Measurements from ENCODE around the gene PRKN.

PRKN gene

GRCh38 chr6:161721511-161721910, 1006.1 kb downstream of the PRKN start:
- no peak for DNase-seq (ENCODE audit: low spot score)

- DNase-seq (ENCODE audit: low spot score) = no peak
Measured at GRCh38 chr6:161716176-161716575, 1011.4 kb downstream of the PRKN start.

GRCh38 chr6:161711938-161712337, 1015.6 kb downstream of the PRKN start:
- no peak for DNase-seq (ENCODE audit: low spot score)

- no peak for DNase-seq (ENCODE audit: low spot score)
Measured at GRCh38 chr6:161711515-161711914, 1016.1 kb downstream of the PRKN start.

- no peak for DNase-seq (ENCODE audit: low spot score)
Measured at GRCh38 chr6:161710698-161711097, 1016.9 kb downstream of the PRKN start.

GRCh38 chr6:161701056-161701455, 1026.5 kb downstream of the PRKN start:
- no peak for DNase-seq (ENCODE audit: low spot score)

GRCh38 chr6:161696801-161697200, 1030.8 kb downstream of the PRKN start:
- no peak for DNase-seq (ENCODE audit: low spot score)

- DNase-seq (ENCODE audit: low spot score) = no peak
Measured at GRCh38 chr6:161694995-161695394, 1032.6 kb downstream of the PRKN start.

GRCh38 chr6:161686655-161687054, 1040.9 kb downstream of the PRKN start:
- no peak for DNase-seq (ENCODE audit: low spot score)

GRCh38 chr6:161684731-161685475, 1042.7 kb downstream of the PRKN start:
- DNase-seq (ENCODE audit: low spot score) = no peak

- DNase-seq (ENCODE audit: low spot score) = no peak
Measured at GRCh38 chr6:161683400-161683799, 1044.2 kb downstream of the PRKN start.

GRCh38 chr6:161682982-161683381, 1044.6 kb downstream of the PRKN start:
- no peak for DNase-seq (ENCODE audit: low spot score)

GRCh38 chr6:161679980-161680538, 1047.5 kb downstream of the PRKN start:
- no peak for DNase-seq (ENCODE audit: low spot score)

GRCh38 chr6:161677188-161677587, 1050.4 kb downstream of the PRKN start:
- DNase-seq (ENCODE audit: low spot score) = no peak

- no peak for DNase-seq (ENCODE audit: low spot score)
Measured at GRCh38 chr6:161676586-161676985, 1051.0 kb downstream of the PRKN start.

- DNase-seq (ENCODE audit: low spot score) = no peak
Measured at GRCh38 chr6:161674930-161675682, 1052.5 kb downstream of the PRKN start.

GRCh38 chr6:161673026-161673425, 1054.5 kb downstream of the PRKN start:
- no peak for DNase-seq (ENCODE audit: low spot score)

GRCh38 chr6:161671117-161671516, 1056.4 kb downstream of the PRKN start:
- DNase-seq (ENCODE audit: low spot score) = no peak

GRCh38 chr6:161668665-161669064, 1058.9 kb downstream of the PRKN start:
- DNase-seq (ENCODE audit: low spot score) = no peak

GRCh38 chr6:161667957-161668356, 1059.6 kb downstream of the PRKN start:
- no peak for DNase-seq (ENCODE audit: low spot score)

- no peak for DNase-seq (ENCODE audit: low spot score)
Measured at GRCh38 chr6:161663682-161664081, 1063.9 kb downstream of the PRKN start.

GRCh38 chr6:161660666-161661571, 1066.6 kb downstream of the PRKN start:
- DNase-seq (ENCODE audit: low spot score) = no peak

Measured in Ammon's horn (tissue), 1 donor.